GM19043 (cell line): Measurements from ENCODE around the gene KANK3.
"Not testable (repeated sequence)": the region's sequence is repeated elsewhere in the genome, so short reads cannot be mapped to it uniquely, and the experiment has no call there.

Experiments
- ATAC-seq: cut with Tn5 transposase; IDR thresholded peaks from one replicate; pipeline ENCODE4 v1.9.1; 2021; ENCODE audit warnings: low read depth; ENCODE audit not compliant: unreplicated experiment

KANK3 gene

GRCh38 chr19:8371011-8371804 lies 28.1 kb upstream of the KANK3 start:
- no peak for ATAC-seq

- ATAC-seq, result no peak
Measured at GRCh38 chr19:8370176-8371010, 27.3 kb upstream of the KANK3 start.

- ATAC-seq, result no peak
Measured at GRCh38 chr19:8367327-8368001, 24.4 kb upstream of the KANK3 start.

- ATAC-seq, result no peak
Measured at GRCh38 chr19:8366961-8367326, 23.9 kb upstream of the KANK3 start.

GRCh38 chr19:8366121-8366581 lies 23.1 kb upstream of the KANK3 start:
- no peak for ATAC-seq

GRCh38 chr19:8363803-8364771 lies 21.0 kb upstream of the KANK3 start, which contains the start of gene ANGPTL4:
ANGPTL4 (plus strand) TSS chr19:8364155; CDS start chr19:8364322, 167 bp downstream.
- ATAC-seq, result no peak

GRCh38 chr19:8361921-8362793 lies 19.1 kb upstream of the KANK3 start:
- ATAC-seq, result no peak

- ATAC-seq, result no peak
Measured at GRCh38 chr19:8360196-8360595, 17.1 kb upstream of the KANK3 start.

- no peak for ATAC-seq
Measured at GRCh38 chr19:8358948-8359347, 15.9 kb upstream of the KANK3 start.

- no peak for ATAC-seq
Measured at GRCh38 chr19:8357007-8357521, 14.0 kb upstream of the KANK3 start.

- ATAC-seq, result no peak
Measured at GRCh38 chr19:8355631-8356402, 12.8 kb upstream of the KANK3 start.

GRCh38 chr19:8352845-8353244 lies 9.8 kb upstream of the KANK3 start:
- ATAC-seq, result not testable (repeated sequence)

- ATAC-seq, result no peak
Measured at GRCh38 chr19:8352134-8352827, 9.2 kb upstream of the KANK3 start.

GRCh38 chr19:8349629-8350372 lies 6.7 kb upstream of the KANK3 start:
- not testable (repeated sequence) for ATAC-seq

GRCh38 chr19:8343483-8343844 lies 402 bp upstream of the KANK3 start:
- no peak for ATAC-seq

GRCh38 chr19:8342316-8342683 lies 762 bp downstream of the KANK3 start:
- ATAC-seq, result no peak

- not testable (repeated sequence) for ATAC-seq
Measured at GRCh38 chr19:8341504-8341903, 1.6 kb downstream of the KANK3 start.
